HG03108 (cell line): ENCODE measurements around the gene AP3B2.

Experiments used
- ATAC-seq: cut with Tn5 transposase; IDR thresholded peaks from one replicate; pipeline ENCODE4 v1.9.1; 2021; ENCODE audit warnings: moderate library complexity; ENCODE audit not compliant: unreplicated experiment

AP3B2 gene

DNA sequence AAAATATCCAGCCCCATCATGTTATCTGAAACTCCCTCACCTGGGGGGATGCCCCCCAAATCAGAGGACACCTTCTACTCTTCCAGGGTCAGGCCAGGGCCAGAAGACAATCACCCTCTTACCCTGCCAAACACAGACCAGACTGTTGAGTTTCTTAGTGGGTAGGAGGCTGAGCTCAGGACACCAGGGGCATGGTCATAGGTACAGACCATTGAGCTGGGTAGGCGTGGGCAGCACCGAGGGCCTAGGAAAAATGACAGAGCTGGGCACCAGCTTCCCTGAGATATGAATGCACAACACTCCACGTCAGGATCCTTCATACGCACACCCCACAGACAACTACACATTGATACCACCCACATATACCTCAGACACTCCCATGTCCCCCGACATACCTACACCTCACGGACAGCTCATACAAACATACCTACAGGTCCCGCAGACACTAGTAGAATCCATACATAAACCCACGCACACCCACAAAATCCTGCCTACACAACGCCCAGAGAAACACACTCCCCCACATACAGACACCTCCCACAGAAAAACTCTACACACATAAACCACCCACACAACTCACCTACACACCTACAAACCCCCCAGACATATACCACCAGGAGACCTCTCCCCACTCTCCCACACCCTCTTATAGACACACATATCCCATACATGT, 11.8 kb downstream of the AP3B2 start:
- no peak for ATAC-seq

DNA sequence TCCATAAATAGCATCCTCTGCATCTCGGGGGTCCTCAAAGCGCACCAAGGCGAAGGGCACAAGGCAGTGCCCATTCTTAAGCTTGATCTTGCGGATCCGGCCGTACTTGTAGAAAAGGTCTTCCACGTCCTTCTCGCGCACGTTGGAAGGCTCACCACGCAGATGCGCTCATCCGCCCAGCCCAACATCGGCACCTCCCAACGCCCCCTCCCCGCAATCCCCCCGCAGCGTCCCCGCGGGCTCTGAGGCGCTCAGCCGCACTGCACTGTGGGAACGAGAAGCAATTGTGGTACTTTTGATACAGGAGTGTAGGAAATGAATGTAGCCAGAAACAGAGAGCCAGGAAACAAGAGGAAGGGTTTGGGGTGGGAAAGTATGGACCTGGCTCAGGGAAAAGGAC, 17.5 kb downstream of the AP3B2 start:
- no peak for ATAC-seq

DNA sequence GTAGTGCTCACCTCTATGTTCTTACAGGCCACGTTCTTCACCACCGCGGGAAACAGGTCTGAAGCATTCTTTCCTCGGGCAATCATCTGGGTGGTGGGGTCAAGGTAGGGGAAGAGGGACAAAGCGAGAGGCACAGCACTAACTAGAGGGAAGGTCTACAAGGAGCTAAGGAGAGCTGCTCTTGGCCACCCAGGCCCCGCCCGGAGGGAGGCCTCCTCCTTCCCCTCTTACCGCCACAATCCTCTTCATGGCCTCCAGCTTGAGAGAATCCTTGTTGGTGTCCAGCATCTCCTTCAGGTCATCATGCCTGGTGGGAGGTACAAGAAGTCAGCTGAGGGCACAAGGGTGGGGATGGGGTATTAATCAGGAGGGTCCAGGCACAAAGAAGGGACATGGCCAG, 20.5 kb downstream of the AP3B2 start:
- no peak for ATAC-seq

DNA sequence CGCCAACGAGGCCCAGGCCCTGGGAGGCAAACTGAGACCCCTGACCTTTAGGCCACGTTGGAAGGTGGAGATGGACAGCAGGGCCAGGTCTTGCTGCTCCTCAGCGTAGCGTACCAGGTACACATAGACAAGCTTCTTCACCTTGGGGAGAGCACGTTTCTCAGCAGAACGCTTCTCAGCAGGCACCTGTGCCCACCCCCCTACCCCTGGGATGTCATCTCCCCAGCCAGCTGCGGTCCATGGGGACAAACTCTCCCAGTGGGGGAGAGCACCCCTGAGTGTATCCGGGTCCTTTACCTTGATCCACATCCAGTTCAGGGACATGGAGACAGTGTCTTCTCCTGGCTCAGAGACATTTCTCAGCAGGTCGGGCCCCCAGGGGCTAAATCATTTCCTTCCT, 21.0 kb downstream of the AP3B2 start:
- ATAC-seq, result no peak

DNA sequence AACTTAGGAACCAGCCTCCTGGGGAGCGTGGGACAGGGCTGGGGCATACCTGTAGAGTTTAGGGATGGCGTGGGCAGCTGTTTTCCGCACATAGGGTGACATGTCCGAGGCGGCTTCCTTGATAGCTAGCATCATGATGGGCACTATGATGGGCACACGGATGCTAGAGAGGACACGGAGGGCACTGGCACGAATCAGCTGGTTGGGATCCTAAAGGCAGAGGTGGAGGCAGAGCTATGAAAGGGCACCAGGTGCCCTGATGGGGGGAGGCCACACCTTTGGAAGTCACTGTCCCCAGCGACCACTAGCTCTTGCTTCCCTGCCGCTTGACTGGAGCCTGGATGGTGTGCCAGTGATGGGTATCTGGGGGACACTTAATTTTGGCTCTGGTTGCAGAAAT, 28.3 kb downstream of the AP3B2 start:
- ATAC-seq, result no peak

DNA sequence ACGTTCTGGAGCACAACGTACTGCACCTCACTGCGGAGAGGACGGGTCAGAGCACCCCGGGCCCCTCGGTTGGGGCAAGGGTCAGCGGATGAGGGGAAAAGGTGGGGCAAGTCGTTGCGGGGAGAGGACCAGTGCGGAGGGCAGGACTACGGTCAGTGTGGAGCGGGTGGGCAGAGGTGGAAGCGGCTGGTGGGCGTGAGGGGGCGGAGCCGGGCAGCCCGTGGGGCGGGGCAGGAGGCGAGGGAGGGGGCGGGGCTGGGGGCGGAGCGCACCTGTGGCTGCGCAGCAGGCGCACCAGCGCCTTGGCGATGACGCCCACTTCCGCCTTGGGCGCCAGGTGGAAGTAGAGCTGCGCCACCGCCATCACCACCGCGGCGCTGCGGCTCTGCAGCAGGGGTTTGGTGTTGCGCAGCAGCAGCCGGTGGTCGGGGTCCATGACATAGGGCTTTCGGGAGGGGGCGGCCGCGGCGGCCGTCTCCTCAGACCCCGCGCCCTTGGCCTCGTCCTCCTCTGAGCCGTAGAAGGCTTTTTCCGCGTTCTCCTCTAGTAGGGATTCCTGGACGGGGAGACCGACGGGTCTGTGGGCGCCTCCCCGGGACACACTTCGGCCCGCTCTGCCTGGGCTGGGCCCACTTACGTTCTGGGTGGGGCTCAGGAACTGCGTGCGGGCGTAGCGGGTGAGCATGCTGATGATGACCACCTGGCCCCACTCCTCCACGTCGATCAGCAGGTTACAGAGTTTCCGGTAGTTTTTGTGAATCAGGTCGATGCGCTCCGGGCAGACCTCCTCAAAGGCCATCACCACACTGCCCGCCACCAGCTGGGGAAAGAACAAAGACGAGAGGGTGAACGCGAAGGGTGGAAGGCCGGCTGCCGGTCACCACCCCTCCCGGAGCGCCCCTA, 29.2 kb downstream of the AP3B2 start:
- ATAC-seq, result peak; percentile 84

DNA sequence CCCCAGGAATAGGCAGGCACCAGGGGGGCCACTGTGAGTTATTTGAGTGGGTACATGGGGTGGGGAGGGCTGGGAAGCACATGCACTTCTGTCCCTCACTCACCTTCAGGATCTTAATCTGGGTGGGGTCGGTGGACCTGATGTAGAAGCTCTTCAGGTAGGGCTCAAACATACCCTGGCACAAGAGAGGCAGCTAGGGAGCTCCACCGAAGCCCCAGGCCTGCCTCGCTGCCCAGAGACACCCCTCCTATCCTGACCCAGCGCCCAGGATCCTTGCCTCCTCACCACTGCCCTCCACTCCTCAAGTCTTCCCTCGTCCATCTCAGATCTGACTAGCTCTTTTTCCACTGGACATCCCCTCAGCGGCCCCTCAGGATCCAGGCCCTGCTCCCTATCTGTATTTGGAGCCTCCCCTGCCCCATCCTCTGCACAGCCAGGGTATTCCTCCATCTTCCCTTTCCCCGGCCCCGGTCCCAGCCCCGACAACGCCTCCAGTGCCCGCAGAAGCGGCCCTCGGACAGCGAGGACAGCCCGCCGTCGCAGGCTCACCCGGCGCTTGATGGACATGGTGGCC, 30.0 kb downstream of the AP3B2 start:
- no peak for ATAC-seq

DNA sequence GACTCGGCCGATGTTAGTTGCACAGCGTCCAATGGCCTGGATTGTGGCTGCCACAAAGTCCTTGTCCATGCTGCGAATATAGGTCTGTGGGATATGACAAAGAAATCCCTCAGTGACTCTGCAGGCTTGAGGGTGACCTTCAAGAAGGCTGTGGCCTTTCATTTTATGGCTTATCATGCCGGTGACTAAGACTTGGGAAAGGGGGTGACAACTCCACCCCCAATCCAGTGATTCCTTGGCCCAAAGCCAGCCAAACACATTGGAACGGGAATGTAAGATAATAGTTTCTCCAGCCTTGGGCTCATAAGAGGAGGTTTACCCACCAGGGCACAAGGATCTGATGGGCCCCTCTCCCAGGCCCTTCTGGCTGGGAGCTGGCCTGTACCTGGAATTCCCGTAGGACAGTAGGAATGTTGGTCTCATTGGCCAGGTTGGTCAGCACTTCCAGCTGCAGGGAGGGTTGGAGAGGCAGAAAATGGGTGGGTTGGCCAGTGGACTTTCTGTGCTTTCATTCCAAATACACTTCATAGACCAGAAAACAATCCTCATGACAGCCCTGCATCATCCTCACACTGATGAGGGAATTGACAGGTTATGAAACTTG, 31.9 kb downstream of the AP3B2 start:
- ATAC-seq, result no peak

DNA sequence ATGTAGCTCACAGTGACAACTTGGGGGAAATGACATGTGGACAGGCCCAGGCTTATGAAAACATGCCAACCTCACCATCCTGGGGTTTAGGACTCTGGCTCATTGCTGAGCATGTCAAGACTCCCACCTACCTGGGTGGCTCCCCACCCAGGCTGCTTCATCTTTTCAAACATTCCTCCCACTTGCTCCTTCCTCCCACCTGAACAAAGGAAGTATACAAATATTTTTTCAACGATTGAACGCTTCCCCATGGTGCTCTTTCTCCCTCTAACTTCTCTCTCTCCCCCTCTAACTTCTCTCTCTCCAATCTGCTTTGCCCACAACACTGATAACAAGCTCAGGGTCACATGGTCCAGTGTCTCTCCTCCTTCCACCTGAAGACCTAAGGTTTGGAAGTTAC, 34.8 kb downstream of the AP3B2 start:
- no peak for ATAC-seq

DNA sequence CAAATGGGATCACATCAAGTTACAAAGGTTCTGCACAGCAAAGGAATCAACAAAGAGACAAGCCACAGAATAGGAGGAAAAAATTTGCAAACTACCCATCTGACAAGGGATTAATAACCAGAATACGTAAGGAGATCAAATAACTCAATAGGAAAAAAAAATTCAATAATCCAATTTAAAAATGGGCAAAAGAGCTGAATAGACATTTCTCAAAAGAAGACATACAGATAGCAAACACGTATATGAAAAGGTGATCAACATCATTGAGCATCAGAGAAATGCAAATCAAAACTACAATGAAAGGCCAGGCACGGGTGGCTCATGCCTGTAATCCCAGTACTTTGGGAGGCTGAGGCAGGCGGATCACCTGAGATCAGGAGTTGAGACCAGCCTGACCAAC, 39.0 kb downstream of the AP3B2 start:
- no peak for ATAC-seq

DNA sequence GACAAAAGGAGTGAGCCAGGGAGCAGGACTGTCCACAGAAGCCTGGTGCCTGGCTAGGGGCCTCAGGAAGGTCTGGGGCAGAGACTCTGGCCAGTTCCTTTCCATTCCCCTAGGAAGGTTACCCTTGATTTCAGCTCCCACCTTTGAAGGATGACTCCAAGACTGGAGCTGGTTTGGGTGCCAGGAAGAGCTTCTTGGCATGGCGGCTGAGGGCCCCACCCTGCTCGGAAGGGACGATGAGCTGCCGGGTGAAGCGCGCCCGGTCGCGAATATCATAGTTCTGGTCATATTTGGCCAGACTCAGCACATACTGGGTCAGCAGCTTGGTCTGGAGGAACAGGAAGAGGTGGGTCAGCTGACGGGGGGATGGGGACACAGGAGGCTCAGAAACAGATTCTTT, 43.1 kb downstream of the AP3B2 start:
- no peak for ATAC-seq

DNA sequence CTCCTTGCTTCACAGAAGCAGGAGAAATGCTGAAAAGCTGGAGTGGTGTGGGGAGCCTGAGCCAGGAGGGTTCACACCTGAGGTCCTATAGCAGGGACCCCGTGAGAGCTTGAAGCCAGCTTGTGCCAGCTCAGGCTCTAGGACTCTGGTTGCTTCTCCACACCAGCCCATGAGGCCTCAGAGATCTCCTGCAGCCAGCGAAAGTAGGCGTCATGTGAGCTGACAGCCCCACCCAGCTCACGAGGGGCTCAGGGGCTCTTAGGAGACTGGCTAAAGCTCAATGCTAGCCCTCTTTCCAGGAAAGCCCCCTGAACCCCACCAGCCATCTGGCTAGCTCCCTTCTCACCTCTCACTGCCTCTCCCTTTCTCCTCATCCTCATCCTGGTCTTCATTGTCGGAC, 45.7 kb downstream of the AP3B2 start:
- ATAC-seq, result no peak

DNA sequence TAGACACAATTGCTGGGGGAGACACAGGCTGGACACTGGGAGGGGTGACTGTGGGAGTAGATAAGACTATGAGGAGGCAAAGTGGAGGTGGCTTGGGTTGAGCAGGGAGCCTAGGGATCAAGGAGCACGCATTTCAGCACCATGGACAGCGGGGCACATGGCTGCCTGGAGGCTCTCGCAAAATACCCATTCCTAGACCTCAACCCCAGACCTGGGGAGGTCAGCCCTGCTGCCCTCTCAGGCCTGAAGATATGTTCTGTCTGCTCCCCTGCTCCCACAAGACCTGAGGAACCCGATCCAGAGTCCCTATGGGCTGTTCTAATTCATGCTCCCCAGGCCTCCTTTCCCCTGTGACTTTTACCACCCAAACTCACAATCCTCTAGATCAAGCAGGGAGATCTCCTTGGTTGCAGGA, 46.5 kb downstream of the AP3B2 start:
- ATAC-seq, result no peak

DNA sequence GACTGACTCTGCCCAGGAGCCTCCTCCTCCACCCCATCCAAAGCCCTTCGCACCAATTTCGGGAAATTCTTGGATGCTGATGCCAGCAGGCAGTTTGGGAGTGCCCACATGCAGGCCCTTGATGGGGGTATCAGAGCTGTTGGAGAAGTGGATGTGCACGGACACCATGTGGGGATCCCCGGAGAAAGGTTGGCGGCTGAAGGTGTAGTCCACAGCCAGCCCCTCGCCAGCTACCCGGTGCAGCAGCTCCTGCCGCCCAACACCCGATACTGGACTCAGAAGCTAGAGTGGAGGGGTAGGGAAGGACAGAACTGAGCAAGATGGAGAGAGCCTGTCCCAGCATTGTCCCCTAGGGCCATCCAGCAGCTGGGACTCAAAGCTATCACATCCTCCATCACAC, 47.0 kb downstream of the AP3B2 start:
- ATAC-seq, result no peak

DNA sequence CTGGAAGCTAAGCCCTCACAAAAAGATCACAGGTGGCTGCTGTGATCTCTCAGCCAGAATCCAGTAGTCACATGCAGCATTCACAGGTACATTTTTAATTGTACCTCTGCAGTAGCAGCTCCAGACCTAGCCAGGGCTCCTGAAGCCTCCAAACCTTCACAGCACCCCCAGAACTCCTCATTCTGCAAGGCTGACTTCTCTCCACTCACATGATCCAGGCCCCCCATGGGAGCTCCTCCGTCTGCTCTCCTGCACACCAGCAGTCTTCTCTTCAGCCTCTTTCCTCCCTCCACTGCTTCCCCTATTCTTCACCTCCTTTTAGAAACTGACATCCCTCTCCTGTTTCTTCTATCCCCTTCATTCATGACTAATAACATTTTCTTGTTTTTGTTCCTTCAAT, 49.3 kb downstream of the AP3B2 start:
- no peak for ATAC-seq

DNA sequence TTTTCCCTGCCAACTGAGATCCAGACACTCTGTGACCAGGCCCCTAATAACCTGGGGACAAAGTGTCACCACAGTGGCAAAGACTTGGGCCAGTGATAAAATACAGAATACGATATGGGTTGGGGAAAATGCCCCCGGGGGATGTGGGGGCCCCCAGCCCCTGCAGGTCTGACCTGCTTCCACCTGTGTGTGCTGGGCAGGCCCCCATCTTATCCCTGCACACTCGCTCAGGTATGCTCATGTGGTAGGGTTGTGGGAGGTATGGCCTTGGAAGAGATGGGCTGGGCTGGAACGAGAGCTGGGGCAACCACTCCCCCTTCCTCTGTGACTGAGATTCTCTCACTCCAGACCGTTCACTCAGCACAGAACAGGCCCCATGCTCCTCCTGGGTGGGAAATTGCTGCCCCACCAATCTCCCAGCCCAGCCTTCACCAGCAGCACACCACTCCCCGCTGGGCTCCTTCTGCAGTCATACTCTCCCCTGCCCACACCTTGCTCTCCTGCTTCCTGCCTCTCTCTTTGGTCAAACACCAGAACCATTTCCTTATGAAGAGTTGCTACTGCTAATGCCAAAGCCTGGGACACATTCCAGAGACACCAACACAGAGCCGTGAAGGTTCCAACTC, 52.9 kb downstream of the AP3B2 start:
- no peak for ATAC-seq

DNA sequence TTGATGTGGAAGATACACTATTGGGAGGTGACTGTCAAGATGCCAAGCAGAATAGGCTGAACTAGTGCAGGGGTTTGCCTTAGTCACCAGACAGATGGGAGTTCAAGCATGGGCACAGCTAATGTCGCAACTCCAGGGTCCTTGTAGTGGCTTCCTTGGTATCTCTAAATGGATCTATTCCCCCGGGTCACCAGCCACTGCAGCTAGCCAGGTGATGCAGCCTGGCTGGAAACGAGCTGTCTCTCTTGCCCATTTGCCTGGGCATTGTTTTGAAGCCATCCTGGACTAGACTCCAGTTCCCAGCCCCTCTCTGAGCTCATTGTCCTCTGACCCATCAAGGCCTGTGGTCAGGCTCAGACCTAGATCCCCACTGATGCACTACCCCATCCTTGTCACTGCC, 54.1 kb downstream of the AP3B2 start:
- no peak for ATAC-seq

DNA sequence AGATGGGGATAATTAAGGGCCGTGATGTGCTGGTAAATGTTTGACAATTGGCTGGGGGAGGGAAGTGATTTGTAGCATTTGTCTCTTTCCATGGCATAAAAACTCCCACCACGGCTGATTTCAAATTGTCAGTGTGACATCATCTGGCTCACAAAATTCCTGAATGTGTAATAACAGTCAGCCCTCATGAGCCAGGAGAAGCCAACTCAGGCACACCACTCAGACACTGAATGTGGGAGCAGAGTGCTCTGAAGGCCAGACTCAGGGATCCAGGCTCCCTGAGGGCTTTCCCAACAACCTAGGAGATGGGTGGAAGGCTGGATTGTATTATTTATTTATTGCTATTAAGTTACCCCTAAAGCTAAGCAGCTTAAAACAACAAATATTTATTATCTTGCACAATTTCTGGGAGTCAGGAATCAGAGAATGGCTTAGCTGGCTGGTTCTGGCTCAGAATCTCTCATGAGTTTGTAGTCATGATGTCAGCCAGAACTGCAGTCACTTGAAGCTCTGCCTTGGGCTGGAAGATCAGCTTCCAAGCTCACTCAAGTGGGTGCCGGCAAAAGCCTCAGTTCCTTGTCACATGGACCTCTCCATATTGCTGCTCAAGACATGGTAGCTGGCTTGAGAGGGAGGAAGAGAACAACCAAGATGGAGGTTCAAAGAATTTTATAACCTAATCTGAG, 56.0 kb downstream of the AP3B2 start:
- no peak for ATAC-seq

DNA sequence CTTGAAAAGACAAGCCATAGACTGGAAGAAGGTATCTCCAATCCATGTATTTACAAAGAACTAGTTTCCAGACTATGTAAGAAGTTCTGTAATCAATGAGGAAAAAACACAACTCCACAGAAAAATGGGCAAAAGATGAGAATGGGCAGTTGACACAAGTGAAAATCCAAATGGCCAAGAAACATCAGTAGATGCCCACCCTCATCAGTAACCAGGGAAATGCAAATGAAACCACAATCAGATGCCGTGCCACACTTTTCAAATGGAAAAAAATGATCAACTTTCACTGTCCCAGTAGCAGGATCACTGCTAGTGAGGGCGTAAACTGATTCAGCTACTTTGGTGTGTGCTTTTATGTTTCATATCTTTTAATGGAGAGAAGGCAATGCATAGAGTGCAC, 58.0 kb downstream of the AP3B2 start:
- no peak for ATAC-seq

DNA sequence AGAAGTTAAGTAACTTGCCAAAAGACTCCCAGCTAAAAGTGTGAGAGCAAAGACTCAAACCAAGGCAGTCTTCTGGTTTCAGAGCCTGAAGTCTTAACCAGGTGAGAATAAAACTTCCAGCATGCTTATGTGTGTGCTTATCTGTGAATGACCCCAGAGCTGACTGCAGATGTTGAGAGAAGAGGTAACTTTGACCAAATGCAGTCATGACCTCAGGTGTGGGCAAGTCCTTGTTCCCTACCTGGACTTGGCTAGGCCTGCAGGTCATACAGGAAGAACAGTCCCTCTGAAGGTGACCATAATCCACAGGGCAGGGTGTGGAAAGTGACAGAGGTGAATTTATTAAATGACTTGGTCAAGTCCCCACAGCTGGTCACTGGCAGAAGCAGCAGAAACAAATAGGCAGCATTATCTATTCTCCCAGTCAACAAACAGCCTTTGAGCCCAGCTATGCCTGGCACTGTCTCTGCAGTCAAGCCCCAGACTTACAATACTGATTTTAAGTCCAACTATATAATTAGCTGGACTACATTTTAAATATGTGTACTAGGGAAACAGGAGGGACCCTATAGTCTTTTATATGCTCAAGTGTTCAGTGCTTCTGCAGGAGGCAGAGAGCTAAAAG, 59.5 kb downstream of the AP3B2 start:
- ATAC-seq, result no peak
